Transverse colon (tissue), 4 donors: ENCODE data around the gene ZBTB7A. TPM values are rescaled to one million over a fixed set of nuclear protein-coding genes. Genes with fewer than 3 reads are reported as not detected.

Source experiments
- DNase-seq: peaks from one replicate; pipeline ENCODE4 v3.0.0-alpha.2; 2019
- H3K27ac ChIP-seq, 4 donors: fragments of 200-600 bp; sonication (generic); 2 replicates each; pipeline ENCODE4 v1.5.1; 2016 to 2018; ENCODE audit warnings: inconsistent platforms in 4 of 4
- H3K27me3 ChIP-seq: fragments of 200-600 bp; sonication (generic); 2 replicates; pipeline ENCODE4 v1.5.1; 2017; ENCODE audit warnings: inconsistent platforms
- H3K36me3 ChIP-seq, 4 donors: fragments of 200-600 bp; sonication (generic); 2 replicates each; pipeline ENCODE4 v1.5.1; 2017 to 2019; ENCODE audit warnings: inconsistent platforms in 4 of 4
- H3K4me1 ChIP-seq, 4 donors: fragments of 200-600 bp; sonication (generic); 2 replicates each; pipeline ENCODE4 v1.5.1; 2017 to 2020; ENCODE audit warnings: inconsistent platforms in 4 of 4
- H3K4me3 ChIP-seq, 4 donors: fragments of 200-600 bp; sonication (generic); 1 replicate in 1 of 4; 2 replicates in 3 of 4; pipeline versions ENCODE4 v1.5.1 to v1.6.1; 2017 to 2019; ENCODE audit warnings: inconsistent platforms in 4 of 4
- H3K9me3 ChIP-seq, 2 donors: fragments of 200-600 bp; sonication (generic); 2 replicates each; pipeline ENCODE4 v1.5.1; 2017 to 2019; ENCODE audit warnings: inconsistent platforms in 2 of 2
- EP300 ChIP-seq: sonication (generic); formaldehyde crosslinking; IDR thresholded peaks from one replicate; pipeline ENCODE4 v1.6.1; 2017; ENCODE audit warnings: antibody characterized with exemption, low read depth
- POLR2A ChIP-seq: fragments of 450-650 bp; IDR thresholded peaks from one replicate; pipeline ENCODE4 v1.6.1; 2016; ENCODE audit warnings: antibody characterized with exemption, mild to moderate bottlenecking, moderate library complexity
- POLR2AphosphoS5 ChIP-seq, 3 donors: sonication (generic); formaldehyde crosslinking; IDR thresholded peaks; one replicate each; pipeline ENCODE4 v1.6.1; 2016; ENCODE audit warnings: antibody characterized with exemption in 3 of 3
- WGBS, 2 donors: methylation state at CpG; one replicate each; pipeline ENCODE4 v1.1.5; 2018; ENCODE audit warnings: low coverage in 1 of 2; 5-methylcytosine and 5-hydroxymethylcytosine counted together
- in situ Hi-C, 4 donors: fragments of 200-750 bp; cut with MboI; loops; one replicate each; pipeline versions ENCODE4 v1.15.0 to v1.15.1; 2017; ENCODE audit warnings: low sequenced_read_pairs in 3 of 4, low pct_ligation_motif_present in 1 of 4, low pct_unique_long_range_greater_than_20kb in 1 of 4
- intact Hi-C: fragments of 100-400 bp; cut with DNase I; formaldehyde crosslinking; loops from one replicate; pipeline ENCODE4 v1.15.1; 2023; ENCODE audit warnings: low total_unique reads
- total RNA-seq, 4 donors: library from RNA; depleted of rRNA; stranded (reverse); fragments of >200 nt; gene quantifications; one replicate each; pipeline ENCODE4 v1.1.0, GENCODE V29; 2016
- TF ChIP-seq, protein P1 (sequence below), 5 experiments: fragments of 200-600 bp in 3 of 5; fragments of 450-650 bp in 2 of 5; sonication (generic) in 3 of 5; IDR thresholded peaks; 1 replicate in 2 of 5; 2 replicates in 3 of 5; pipeline ENCODE4 v1.5.1; 2016 to 2017; ENCODE audit warnings: antibody characterized with exemption in 5 of 5, inconsistent platforms in 3 of 5, mild to moderate bottlenecking in 2 of 5, moderate library complexity in 1 of 5

Gene ZBTB7A
- total RNA-seq, 4 donors from 2014 or later, result 101 to 224 (median 141) TPM

- 69 to 83% methylated on average over 6 to 22 of the region's 22 CpGs for WGBS, 2 donors
- H3K36me3 ChIP-seq, result peaks cover 0 to 43% (median 13%) of the 10 kb centered on the region in 4 donors
- intact Hi-C loops, result no loop called here
Measured at GRCh38 chr19:4113398-4114088, 46.8 kb upstream of the ZBTB7A start.

DNA sequence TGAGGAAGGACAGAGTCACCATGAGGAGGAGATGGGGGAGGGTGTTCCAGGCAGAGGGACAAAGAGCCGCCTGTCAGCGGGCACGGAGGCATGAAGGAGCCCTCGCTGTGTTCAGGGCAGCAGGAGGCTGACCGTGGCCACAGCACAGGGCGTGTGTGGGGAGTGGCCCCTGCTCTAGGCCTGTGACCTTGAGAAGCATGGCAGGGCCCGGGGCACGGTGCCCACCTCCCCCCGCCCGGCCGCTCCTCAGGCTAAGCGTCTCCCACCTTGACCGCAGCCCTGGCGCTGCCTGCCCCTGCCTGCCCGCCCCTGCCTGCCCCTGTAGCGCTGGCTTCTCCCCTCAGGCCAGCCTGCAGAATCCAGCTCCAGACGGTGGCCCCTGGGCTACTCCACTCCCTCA, 45.7 kb upstream of the ZBTB7A start:
- intact Hi-C loops, result no loop called here
- Histone ChIP-seq H3K4me1 (peaks cover 0 to 4% (median 1%) of the 10 kb centered on the region in 4 donors), H3K4me3 (no peak overlapping the region), H3K27me3 (no peaks in the 10 kb centered on the region), H3K36me3 (peaks cover 0 to 40% (median 13%) of the 10 kb centered on the region in 4 donors), H3K9me3 (no peaks in the 10 kb centered on the region), H3K27ac (no peak overlapping the region)
- 95 to 100% methylated on average over 2 to 17 of the region's 17 CpGs for WGBS, 2 donors
- in situ Hi-C loops, result no loop called here
- DNase-seq, result no peak
- TF ChIP-seq POLR2A (no peak), POLR2AphosphoS5 (IDR thresholded peaks at IDR 0.05) (no peak), EP300 (no peak)
- TF ChIP-seq, protein P1, sequence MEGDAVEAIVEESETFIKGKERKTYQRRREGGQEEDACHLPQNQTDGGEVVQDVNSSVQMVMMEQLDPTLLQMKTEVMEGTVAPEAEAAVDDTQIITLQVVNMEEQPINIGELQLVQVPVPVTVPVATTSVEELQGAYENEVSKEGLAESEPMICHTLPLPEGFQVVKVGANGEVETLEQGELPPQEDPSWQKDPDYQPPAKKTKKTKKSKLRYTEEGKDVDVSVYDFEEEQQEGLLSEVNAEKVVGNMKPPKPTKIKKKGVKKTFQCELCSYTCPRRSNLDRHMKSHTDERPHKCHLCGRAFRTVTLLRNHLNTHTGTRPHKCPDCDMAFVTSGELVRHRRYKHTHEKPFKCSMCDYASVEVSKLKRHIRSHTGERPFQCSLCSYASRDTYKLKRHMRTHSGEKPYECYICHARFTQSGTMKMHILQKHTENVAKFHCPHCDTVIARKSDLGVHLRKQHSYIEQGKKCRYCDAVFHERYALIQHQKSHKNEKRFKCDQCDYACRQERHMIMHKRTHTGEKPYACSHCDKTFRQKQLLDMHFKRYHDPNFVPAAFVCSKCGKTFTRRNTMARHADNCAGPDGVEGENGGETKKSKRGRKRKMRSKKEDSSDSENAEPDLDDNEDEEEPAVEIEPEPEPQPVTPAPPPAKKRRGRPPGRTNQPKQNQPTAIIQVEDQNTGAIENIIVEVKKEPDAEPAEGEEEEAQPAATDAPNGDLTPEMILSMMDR (IDR thresholded peaks at IDR 0.05), result no peak

More at GRCh38 chr19:4113398-4114088, 46.8 kb upstream of the ZBTB7A start:
- Histone ChIP-seq H3K4me1 (peaks cover 0 to 4% (median 1%) of the 10 kb centered on the region in 4 donors), H3K4me3 (no peak overlapping the region), H3K27me3 (no peaks in the 10 kb centered on the region), H3K27ac (peak overlapping the region in 1 of 4 donors; percentile 35), H3K9me3 (no peaks in the 10 kb centered on the region)
- TF ChIP-seq, protein P1 (IDR thresholded peaks at IDR 0.05), result no peak
- no peak for TF ChIP-seq POLR2AphosphoS5 (IDR thresholded peaks at IDR 0.05)
- no peak for TF ChIP-seq POLR2A
- TF ChIP-seq EP300, result no peak
- in situ Hi-C loops, result no loop called here
- DNase-seq, result no peak

DNA sequence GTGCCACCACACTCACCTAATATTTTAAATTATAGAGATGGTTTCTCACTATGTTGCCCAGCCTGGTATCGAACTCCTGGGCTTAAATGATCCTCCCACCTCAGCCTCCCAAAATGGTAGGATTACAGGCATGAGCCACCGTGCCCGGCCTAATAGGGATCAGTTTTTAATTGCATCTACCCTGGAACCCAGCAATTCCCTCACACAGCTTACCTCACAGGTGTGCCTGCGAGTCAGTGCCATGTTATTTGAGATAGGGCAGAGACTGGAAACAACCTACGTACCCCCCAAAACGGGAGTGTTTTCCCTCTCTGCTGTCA, 42.9 kb upstream of the ZBTB7A start:
- intact Hi-C loops (no loop called here), in situ Hi-C loops (no loop called here)
- Histone ChIP-seq H3K4me1 (peaks cover 0 to 4% (median 0%) of the 10 kb centered on the region in 4 donors), H3K27ac (peak overlapping the region in 1 of 4 donors; percentile 37), H3K9me3 (no peaks in the 10 kb centered on the region), H3K27me3 (no peaks in the 10 kb centered on the region), H3K36me3 (peaks cover 0 to 27% (median 6%) of the 10 kb centered on the region in 4 donors), H3K4me3 (no peak overlapping the region)
- DNase-seq, result no peak
- WGBS, 2 donors, result 83 to 89% methylated on average over 5 to 6 of the region's 6 CpGs
- no peak for TF ChIP-seq POLR2A
- TF ChIP-seq POLR2AphosphoS5 (IDR thresholded peaks at IDR 0.05), result no peak
- TF ChIP-seq, protein P1 (IDR thresholded peaks at IDR 0.05), result no peak
- no peak for TF ChIP-seq EP300

DNA sequence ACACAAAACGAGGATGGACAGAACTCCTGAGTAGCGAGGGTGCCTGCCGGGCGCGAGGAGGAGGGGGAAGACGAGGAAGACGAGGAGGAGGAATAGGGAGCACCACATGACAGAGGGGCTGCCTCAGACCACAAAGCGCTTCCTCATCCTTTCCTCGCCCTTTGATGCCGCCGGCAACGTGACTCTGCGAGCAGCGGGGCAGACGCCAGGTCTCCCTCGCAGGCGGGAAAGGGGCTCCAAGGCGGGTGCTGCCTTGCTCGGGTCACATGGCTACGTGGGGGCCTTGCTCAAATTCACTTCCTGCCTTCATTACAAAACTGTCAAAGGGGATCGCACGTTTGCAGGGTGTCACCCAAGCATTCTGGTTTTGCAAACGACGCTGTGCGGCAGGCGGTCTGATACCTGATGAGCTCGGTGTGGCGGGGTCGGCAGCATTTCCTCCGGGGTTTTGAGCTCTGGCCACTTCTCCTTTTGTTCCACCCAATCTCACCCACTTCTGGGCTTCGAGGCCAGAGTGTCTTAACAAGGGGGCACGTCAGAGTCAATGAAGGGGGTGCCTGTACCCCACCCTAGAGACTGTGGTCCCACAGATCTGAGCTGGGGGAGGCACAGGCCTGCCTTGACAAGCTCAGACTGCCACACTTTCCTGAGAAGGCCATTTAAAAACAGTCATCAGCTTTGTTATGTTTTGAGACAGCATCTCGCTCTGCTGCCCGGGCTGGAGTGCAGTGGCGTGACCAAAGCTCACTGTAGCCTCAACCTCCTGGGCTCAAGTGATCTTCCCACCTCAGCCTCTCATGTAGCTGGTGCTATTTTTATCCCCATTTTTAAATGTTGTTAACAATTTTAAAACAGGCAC, 42.3 kb upstream of the ZBTB7A start:
- WGBS, 2 donors, result 57 to 82% methylated on average over 3 to 35 of the region's 35 CpGs

More for the DNA sequence above, 42.3 kb upstream of the ZBTB7A start:
- no peak overlapping the region for H3K4me3 ChIP-seq
- H3K27me3 ChIP-seq, result no peaks in the 10 kb centered on the region
- no peaks in the 10 kb centered on the region for H3K9me3 ChIP-seq
- H3K4me1 ChIP-seq, result peaks cover 0 to 4% (median 0%) of the 10 kb centered on the region in 4 donors
- intact Hi-C loops (no loop called here), in situ Hi-C loops (no loop called here)
- peak overlapping the region in 1 of 4 donors; percentile 37 for H3K27ac ChIP-seq
- H3K36me3 ChIP-seq, result peaks cover 0 to 27% (median 6%) of the 10 kb centered on the region in 4 donors
- peak; percentile 45 for DNase-seq
- TF ChIP-seq POLR2AphosphoS5 (IDR thresholded peaks at IDR 0.05), result peak in 1 of 3 donors; percentile 9
- no peak for TF ChIP-seq EP300
